Mesothelial cell of epicardium (in vitro differentiated cells): ENCODE measurements around the gene FAM78B. TPM values are rescaled to one million over a fixed set of nuclear protein-coding genes. Genes with fewer than 3 reads are reported as not detected.

ENCODE experiments used
- DNase-seq, 2 experiments: peaks; one replicate each; pipeline ENCODE4 v3.0.0; 2021; ENCODE audit warnings: low spot score in 2 of 2; ENCODE audit not compliant: unreplicated experiment in 2 of 2
- H3K27ac Mint-ChIP-seq: 2 replicates; pipeline ENCODE4 v1.8.0; 2021; ENCODE audit warnings: mixed read lengths
- H3K27me3 Mint-ChIP-seq: 2 replicates; pipeline ENCODE4 v1.8.0; 2021; ENCODE audit warnings: low read depth, mixed read lengths
- H3K36me3 Mint-ChIP-seq: 2 replicates; pipeline ENCODE4 v1.8.0; 2021; ENCODE audit warnings: mixed read lengths
- H3K4me1 Mint-ChIP-seq: 2 replicates; pipeline ENCODE4 v1.8.0; 2021; ENCODE audit warnings: mixed read lengths
- H3K4me3 Mint-ChIP-seq: 2 replicates; pipeline ENCODE4 v1.8.0; 2021; ENCODE audit warnings: mild to moderate bottlenecking, moderate library complexity, mixed read lengths
- H3K9me3 Mint-ChIP-seq: 2 replicates; pipeline ENCODE4 v1.8.0; 2021; ENCODE audit warnings: mixed read lengths
- CTCF ChIP-seq: fragments of 200-600 bp; sonication (generic); IDR thresholded peaks from one replicate; pipeline ENCODE4 v1.5.0; 2021; ENCODE audit warnings: antibody characterized with exemption; ENCODE audit not compliant: unreplicated experiment
- total RNA-seq: library from RNA; stranded (reverse); gene quantifications from 3 replicates; pipeline ENCODE4 v1.2.1, GENCODE V29; 2021

FAM78B gene
- total RNA-seq, 1 donor from 2014 or later = 0.16 TPM

- Mint-ChIP-seq H3K27me3 (peaks cover 26% of the 10 kb centered on the region), H3K4me3 (no peak overlapping the region), H3K4me1 (no peaks in the 10 kb centered on the region), H3K9me3 (no peaks in the 10 kb centered on the region), H3K36me3 (no peaks in the 10 kb centered on the region), H3K27ac (no peak overlapping the region)
- no peak for TF ChIP-seq CTCF
- DNase-seq = no peak
Measured at GRCh38 chr1:166139735-166140134, 27.1 kb downstream of the FAM78B start.

GRCh38 chr1:166136699-166137401, 30.0 kb downstream of the FAM78B start:
- Mint-ChIP-seq H3K9me3 (no peaks in the 10 kb centered on the region), H3K4me3 (no peak overlapping the region), H3K36me3 (no peaks in the 10 kb centered on the region), H3K27me3 (peaks cover 25% of the 10 kb centered on the region), H3K27ac (no peak overlapping the region), H3K4me1 (no peaks in the 10 kb centered on the region)
- no peak for TF ChIP-seq CTCF
- no peak for DNase-seq

- Mint-ChIP-seq H3K27me3 (peaks cover 25% of the 10 kb centered on the region), H3K27ac (no peak overlapping the region), H3K4me3 (no peak overlapping the region), H3K4me1 (no peaks in the 10 kb centered on the region), H3K9me3 (no peaks in the 10 kb centered on the region), H3K36me3 (no peaks in the 10 kb centered on the region)
- no peak for TF ChIP-seq CTCF
- DNase-seq = no peak
Measured at GRCh38 chr1:166136222-166136621, 30.6 kb downstream of the FAM78B start.

GRCh38 chr1:166133857-166134256, 32.9 kb downstream of the FAM78B start:
- DNase-seq = no peak
- Mint-ChIP-seq H3K4me3 (no peak overlapping the region), H3K27me3 (peaks cover 26% of the 10 kb centered on the region), H3K36me3 (no peaks in the 10 kb centered on the region), H3K27ac (no peak overlapping the region), H3K9me3 (no peaks in the 10 kb centered on the region), H3K4me1 (no peaks in the 10 kb centered on the region)
- no peak for TF ChIP-seq CTCF

- DNase-seq = no peak
- Mint-ChIP-seq H3K4me1 (no peaks in the 10 kb centered on the region), H3K27ac (no peak overlapping the region), H3K9me3 (no peaks in the 10 kb centered on the region), H3K36me3 (no peaks in the 10 kb centered on the region), H3K27me3 (peaks cover 29% of the 10 kb centered on the region), H3K4me3 (no peak overlapping the region)
- peak; percentile 56 for TF ChIP-seq CTCF
Measured at GRCh38 chr1:166133276-166133841, 33.4 kb downstream of the FAM78B start.
